HG02610 (cell line): ENCODE results near the gene RNF10.
"Not testable (repeated sequence)": the region's sequence is repeated elsewhere in the genome, so short reads cannot be mapped to it uniquely, and the experiment has no call there.

Source experiments
- ATAC-seq: cut with Tn5 transposase; IDR thresholded peaks from one replicate; pipeline ENCODE4 v1.9.1; 2021; ENCODE audit warnings: mild to moderate bottlenecking, moderate library complexity; ENCODE audit not compliant: unreplicated experiment

Gene RNF10

GRCh38 chr12:120534203-120534702, at the start of gene RNF10:
RNF10 (plus strand) TSS chr12:120534356; CDS start chr12:120534812, 456 bp downstream.
- ATAC-seq: peak; percentile 59

DNA sequence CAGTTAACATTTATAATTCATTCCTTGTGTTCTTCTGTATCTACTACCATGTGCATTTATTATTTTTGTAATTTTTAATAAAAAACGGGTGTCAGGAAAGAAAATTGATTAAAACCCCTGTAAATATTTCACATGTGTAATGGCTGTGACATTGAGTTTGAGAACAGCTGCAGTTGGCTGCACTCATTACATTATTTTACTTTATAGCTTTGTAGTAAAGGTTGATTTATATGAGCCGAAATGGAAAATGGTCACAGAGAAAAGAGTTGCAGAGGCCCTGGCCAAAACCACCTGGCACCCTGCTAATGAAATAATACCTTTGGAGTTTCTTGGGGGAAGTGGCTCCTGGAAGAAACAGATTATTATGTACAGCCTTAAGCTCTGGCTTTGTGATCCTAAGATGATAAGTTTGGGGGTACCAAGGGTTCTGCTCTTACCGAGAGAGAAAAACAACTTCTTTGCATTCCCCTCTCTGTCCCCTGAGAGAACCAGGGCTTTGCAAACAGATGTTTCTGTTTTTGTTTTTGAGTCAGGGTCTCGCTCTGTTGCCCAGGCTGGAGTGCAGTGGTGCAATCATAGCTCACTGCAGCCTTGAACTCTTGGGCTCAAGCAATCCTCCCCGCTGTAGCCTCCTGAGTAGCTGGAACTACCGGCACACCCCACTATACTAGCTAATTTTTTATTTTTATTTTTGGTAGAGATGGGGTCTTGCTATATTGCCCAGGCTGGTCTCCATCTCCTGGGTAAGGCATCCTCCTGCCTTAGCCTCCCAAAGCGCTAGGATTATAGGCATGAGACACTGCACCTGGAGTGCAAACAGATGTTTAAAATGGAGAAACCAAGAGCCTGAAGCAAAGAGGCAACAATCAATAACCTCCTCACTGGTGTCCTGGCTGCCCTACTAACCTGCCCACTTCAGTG, 47.9 kb upstream of the RNF10 start:
- ATAC-seq: no peak

DNA sequence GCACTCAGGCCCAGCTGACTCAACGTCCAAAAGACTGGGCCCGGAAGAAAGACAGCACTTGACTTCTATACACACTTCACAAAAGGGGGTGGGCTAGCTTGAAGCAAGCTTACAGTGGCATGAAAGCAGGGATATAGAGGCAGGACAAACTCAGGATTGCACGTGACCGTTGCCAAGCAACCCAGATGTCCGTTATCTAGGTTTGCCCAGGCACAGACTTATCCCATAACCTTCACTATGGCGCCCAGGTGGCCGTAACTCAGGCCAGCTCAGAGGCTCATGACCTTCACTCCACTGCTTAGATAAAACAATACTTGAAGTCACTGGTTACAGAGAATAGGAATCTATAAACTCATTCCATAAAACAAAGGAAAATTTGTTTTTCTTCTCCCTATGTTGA, 46.6 kb upstream of the RNF10 start:
- not testable (repeated sequence) for ATAC-seq

DNA sequence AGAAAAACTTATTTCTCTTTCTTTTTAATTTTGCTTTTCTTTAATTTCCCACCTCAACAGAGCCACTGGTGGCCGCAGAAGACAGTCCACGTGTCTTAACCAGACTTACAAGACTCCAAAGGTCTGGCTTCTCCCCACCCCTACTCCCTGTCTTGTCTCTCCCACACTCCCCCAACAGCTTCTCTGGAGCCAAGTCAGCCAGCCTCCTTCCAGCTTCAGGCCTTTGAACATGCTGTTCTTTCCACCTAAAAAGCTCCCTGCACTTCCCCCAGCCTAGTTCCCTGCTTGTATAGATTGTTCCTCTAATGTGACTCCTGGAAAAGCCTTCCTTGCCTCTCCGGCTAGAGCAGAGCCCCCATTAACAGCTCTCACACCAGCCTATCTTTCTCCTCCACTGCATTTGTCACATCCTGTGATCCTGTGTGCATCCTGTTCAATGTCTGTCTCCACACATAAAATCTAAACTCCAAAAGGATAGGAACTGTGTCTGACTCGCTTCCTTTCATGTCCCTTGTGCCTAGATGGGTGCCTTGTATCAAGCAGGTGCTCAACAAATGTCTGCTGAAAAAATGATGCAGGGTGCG, 46.0 kb upstream of the RNF10 start:
- no peak for ATAC-seq

DNA sequence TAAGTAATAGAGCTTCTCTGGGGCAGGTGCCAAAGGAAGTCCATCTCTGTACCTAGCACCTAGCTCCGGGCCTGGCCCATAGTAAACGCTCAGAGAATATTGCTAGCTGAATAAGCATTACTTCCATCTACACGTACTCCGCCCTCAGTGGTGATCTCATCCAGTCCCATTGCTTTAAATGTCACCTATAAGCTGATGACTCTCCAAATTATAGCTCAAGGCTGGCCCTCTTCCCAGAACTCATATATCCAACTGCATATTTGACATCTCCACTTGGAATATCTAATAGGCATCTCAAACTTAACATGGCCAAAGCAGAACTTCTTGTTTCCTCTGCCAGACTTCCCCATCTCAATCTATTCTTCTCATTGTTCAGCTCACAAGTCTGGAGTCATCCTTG, 45.1 kb upstream of the RNF10 start:
- no peak for ATAC-seq

DNA sequence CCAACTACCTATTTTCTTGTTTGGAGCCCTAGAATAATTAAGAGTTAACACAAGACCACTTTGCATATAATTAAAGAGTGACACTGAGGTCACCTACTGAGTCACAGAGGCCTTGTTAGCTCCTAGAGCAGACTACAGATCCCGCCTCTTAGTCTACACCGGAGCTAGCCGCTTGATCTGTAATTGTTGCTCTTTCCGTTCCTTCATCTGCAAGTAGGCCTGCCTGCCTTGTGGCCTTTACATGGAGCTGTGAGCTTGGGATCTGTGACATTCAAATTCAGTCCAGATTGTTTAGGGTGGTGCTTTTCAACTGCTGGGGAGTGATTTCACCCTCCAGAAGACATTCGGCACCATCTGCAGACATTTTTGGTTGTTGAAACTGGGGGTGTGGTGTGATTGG, 43.8 kb upstream of the RNF10 start:
- ATAC-seq: no peak

DNA sequence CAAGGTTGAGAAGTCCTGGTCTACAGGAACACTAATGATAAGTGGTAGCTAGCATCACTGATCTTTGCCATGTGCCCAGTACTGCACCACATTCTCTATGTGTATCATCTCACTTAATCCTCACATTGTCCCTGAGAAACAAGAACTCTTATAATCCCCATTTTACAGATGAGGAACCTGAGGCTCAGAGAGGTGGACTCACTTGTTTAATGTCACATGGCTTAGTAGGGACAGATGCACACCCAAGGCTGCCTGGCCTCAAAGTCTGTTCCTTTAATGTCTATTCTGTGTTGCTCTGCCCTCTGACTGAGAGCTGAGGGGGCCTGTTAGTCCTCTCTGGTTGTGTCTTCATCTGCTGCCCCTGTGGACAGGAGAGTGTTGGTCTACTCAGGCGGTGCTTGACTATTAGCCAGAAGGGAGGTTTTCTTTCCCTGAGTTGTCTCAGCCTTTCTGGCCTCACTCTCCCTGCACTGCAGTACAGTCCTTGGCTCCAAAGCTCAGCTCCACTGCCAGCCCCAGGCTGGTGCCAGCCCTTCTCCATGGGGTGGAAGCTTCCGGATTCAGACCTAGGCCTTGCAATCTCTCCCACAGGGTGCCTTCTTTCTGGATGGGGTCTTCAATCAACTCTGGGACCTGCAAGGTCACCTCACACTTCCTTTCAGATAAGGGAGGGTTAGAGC, 43.2 kb upstream of the RNF10 start:
- ATAC-seq: no peak

DNA sequence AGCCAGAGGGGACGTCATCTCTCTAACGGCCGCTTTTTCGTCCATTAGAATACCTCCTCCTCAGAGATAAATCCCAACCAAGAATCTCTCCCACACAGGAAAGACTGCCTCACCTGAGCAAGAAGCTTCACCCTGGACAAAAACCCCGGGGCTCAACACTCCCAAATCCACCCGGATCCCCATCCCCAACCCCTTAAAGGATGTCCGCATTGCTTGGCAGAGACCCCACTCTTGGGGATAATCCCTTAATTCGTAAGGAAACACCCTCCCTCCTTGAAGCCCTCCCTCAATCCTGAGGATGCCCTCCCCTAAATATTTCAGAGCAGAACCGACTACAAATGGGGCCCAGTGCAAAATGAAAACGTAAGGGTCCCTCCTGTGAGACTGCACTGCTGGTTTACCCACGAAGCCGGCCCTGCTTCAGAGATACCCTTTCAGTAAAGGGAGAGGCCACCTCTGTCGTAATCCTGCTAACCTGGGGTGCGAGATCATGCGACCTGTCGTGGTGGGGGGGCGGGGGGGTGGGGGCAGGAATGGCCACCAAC, 38.9 kb upstream of the RNF10 start:
- ATAC-seq: peak; percentile 2

DNA sequence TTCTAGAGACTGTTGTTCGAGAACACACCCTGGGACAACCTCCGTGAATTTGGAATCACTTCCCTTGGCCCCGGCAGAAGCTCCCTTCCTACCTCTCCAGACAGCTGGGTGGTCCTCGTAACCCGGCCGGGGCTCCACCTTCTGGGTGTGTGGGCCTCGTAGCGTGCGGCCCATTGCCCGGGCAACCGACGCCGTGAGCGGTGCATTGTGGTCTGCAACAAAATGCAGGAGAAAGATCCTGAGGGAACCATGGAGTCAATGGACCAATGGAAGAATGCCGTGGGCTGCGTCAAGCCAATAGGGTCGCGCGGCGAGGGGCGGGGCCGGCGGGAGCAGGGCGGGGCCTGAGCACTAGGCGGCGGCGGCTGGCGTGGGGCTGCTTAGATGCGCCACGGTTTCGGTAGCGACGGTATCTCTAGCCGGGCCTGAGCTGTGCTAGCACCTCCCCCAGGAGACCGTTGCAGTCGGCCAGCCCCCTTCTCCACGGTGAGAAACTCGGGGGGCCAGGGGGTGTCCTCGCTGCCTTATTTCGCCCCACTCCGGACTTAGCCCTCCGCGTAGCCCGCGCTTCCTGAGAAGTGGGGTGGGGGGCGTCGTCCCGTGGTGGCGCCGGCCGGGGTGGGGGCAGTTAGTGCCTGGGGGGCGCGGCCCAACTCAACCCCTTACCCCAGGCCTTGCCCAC, 38.3 kb upstream of the RNF10 start, which contains the start of gene DYNLL1:
Gene DYNLL1 (plus strand): TSS at position 383 of the 682 bp plus-strand sequence. CDS start 309 bp downstream, outside the sequence.
- ATAC-seq: peak; percentile 94

GRCh38 chr12:120496413-120497340, 37.5 kb upstream of the RNF10 start:
- no peak for ATAC-seq

GRCh38 chr12:120497524-120498150, 36.5 kb upstream of the RNF10 start:
- ATAC-seq: no peak

DNA sequence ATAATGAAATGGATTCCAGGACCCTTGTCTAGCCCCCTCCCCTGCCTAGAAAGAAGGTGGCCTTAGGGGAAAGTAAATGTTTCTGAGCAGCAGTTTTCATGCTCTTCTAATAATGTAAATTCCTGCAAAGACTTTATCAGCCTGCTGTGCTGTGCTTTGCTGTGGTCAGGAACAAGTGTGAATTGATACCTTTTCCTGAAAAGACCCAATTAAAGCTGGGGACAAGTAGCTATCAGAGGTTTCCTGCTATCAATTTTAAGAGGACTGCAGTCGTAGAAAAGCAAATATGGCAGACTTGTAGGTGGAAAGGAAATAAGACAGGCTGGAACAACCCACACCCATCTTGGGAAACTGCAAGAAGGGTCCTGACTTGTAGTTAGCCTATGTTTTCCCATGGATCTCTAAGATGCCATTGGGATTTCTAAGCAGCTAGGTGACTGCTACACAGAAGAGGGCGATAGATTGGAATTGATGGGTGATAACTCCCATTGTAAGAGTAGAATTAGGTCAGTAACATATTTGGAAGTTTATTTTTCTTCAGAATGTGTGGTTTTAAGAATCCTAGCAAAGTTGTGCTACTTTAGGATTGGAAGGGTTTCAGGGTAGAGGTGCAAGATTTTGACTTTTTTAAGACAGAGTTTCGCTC, 35.2 kb upstream of the RNF10 start:
- no peak for ATAC-seq

DNA sequence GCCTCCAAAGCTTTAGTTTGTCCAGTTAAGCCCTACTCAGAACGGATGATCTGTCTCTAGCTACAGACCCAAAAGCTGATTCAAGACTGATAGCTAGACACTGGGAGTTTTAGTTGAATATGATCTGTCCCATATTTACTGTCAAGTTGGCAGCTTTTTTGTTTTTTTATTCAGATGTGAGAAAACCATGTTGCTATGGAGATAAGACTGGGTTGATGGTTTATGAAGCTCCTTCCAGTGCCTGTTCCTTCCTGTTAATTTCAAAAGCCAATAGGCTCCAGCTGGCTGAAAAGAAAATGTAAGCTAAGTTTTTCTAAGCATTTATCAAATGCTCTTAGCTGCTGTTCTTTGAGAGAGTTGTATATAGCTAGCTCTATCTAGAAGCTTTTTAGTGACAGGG, 33.6 kb upstream of the RNF10 start:
- ATAC-seq: no peak

- ATAC-seq: no peak
Measured at GRCh38 chr12:120504587-120504986, 29.6 kb upstream of the RNF10 start.

- ATAC-seq: no peak
Measured at GRCh38 chr12:120508537-120508936, 25.6 kb upstream of the RNF10 start.

DNA sequence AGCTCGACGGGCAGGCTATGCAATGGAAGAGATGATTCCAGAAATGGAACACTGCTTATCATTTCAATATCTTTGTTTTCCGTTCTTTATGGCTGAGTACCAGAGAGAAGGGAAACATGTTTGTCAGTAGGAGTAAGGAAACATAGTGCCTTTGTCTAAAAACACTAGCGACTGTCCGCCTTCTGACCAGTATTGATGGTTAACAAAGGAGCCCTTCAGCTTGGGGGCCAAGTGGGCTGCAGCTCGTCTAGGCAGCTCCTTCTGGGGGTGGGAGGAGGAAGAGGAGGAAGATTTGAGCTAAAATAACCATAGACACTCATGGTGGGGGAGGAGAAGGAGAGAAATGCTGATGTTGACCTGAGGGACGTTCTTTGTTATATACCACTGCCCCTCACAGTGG, 20.2 kb upstream of the RNF10 start:
- ATAC-seq: no peak

GRCh38 chr12:120515496-120515895, 18.7 kb upstream of the RNF10 start:
- ATAC-seq: no peak

- ATAC-seq: not testable (repeated sequence)
Measured at GRCh38 chr12:120519324-120519723, 14.8 kb upstream of the RNF10 start.

GRCh38 chr12:120522568-120522967, 11.6 kb upstream of the RNF10 start:
- ATAC-seq: no peak
